ENCODE measurements around the gene NUBP1. TPM values are rescaled to one million over a fixed set of nuclear protein-coding genes. Genes with fewer than 3 reads are reported as not detected.

Gene NUBP1
- total RNA-seq, 1 experiment from 2014 or later: 31.5 TPM

GRCh38 chr16:10752843-10753523 lies 9.3 kb downstream of the NUBP1 start:
- H3K27me3 ChIP-seq (ENCODE audit: insufficient read depth, low read length): no peaks in the 10 kb centered on the region
- no peaks in the 10 kb centered on the region for H4K20me1 ChIP-seq (ENCODE audit: insufficient read depth)
- TF ChIP-seq ZNF274 (IDR thresholded peaks at IDR 0.05; ENCODE audit: low read depth, low read length): no peak
- TF ChIP-seq CBX3 (IDR thresholded peaks at IDR 0.05; ENCODE audit: low read depth): no peak
- no TSS peak for BruUV-seq (replicated peaks)
- H3K4me2 ChIP-seq (ENCODE audit: low read length): no peak overlapping the region
- H3K27ac ChIP-seq (ENCODE audit: low read depth, low read length): no peak overlapping the region
- CTCF ChIA-PET: no interaction called here
- peaks cover under 1 to 11% of the 10 kb centered on the region in 2 experiments; a peak in 2 of 4 replicates for H3K36me3 ChIP-seq (ENCODE audit: control insufficient read depth in 1 of 2, insufficient read depth in 2 of 2, low read length in 2 of 2)
- no peaks in the 10 kb centered on the region for H3K79me2 ChIP-seq (ENCODE audit: insufficient read depth, low read length)
- POLR2A ChIA-PET: interaction anchor here (1.0 kb wide), 1 partner anchor 9 kb away, joined by 4 read pairs; the partner anchor contains the start of gene NUBP1
- no peaks in the 10 kb centered on the region for H3K9me2 ChIP-seq (ENCODE audit: insufficient read depth)
- H3K4me1 ChIP-seq (ENCODE audit: control insufficient read depth in 1 of 2, insufficient read depth in 2 of 2, low read length in 2 of 2): peaks cover 3 to 25% of the 10 kb centered on the region in 2 experiments; a peak in 3 of 4 replicates
- no peak overlapping the region for H3K4me3 ChIP-seq (replicated peaks in 1 of 2; ENCODE audit: low read depth in 1 of 2, low read length in 2 of 2)
- intact Hi-C loops (cut with micrococcal nuclease): no loop called here
- DNase-seq (ENCODE audit: low read depth, low spot score) (no peak), ATAC-seq (no peak)
- no peaks in the 10 kb centered on the region for H3K9me3 ChIP-seq (ENCODE audit: control insufficient read depth in 1 of 2, insufficient read depth in 1 of 2, low read depth in 1 of 2, low read length in 2 of 2)
- RAD21 ChIA-PET (ENCODE audit: low non-redundant PET in 1 of 2, low total read pairs in 2 of 2, uncharacterized antibody in 2 of 2, unreplicated experiment in 2 of 2): no interaction called here
- H3K9ac ChIP-seq (ENCODE audit: low read length): no peak overlapping the region
- no peak overlapping the region for H2AFZ ChIP-seq (ENCODE audit: low read depth, low read length, poor library complexity, severe bottlenecking)

GRCh38 chr16:10753670-10754069 lies 10.0 kb downstream of the NUBP1 start:
- no peaks in the 10 kb centered on the region for H3K27me3 ChIP-seq (ENCODE audit: insufficient read depth, low read length)
- no peak overlapping the region for H3K9ac ChIP-seq (ENCODE audit: low read length)
- no TSS peak for BruUV-seq (replicated peaks)
- H3K27ac ChIP-seq (ENCODE audit: low read depth, low read length): no peak overlapping the region
- no peaks in the 10 kb centered on the region for H3K79me2 ChIP-seq (ENCODE audit: insufficient read depth, low read length)
- DNase-seq (ENCODE audit: low read depth, low spot score) (no peak), ATAC-seq (no peak)
- H3K9me3 ChIP-seq (ENCODE audit: control insufficient read depth in 1 of 2, insufficient read depth in 1 of 2, low read depth in 1 of 2, low read length in 2 of 2): no peaks in the 10 kb centered on the region
- H3K4me1 ChIP-seq (ENCODE audit: control insufficient read depth in 1 of 2, insufficient read depth in 2 of 2, low read length in 2 of 2): peaks cover 3 to 25% of the 10 kb centered on the region in 2 experiments; a peak in 3 of 4 replicates
- CTCF ChIA-PET: no interaction called here
- RAD21 ChIA-PET (ENCODE audit: low non-redundant PET in 1 of 2, low total read pairs in 2 of 2, uncharacterized antibody in 2 of 2, unreplicated experiment in 2 of 2): no interaction called here
- no peak overlapping the region for H2AFZ ChIP-seq (ENCODE audit: low read depth, low read length, poor library complexity, severe bottlenecking)
- H4K20me1 ChIP-seq (ENCODE audit: insufficient read depth): no peaks in the 10 kb centered on the region
- POLR2A ChIA-PET: interaction anchor here (1.0 kb wide), 1 partner anchor 10 kb away, joined by 4 read pairs; the partner anchor contains the start of gene NUBP1
- no peak overlapping the region for H3K4me2 ChIP-seq (ENCODE audit: low read length)
- H3K4me3 ChIP-seq (replicated peaks in 1 of 2; ENCODE audit: low read depth in 1 of 2, low read length in 2 of 2): no peak overlapping the region
- H3K9me2 ChIP-seq (ENCODE audit: insufficient read depth): no peaks in the 10 kb centered on the region
- intact Hi-C loops (cut with micrococcal nuclease): no loop called here
- H3K36me3 ChIP-seq (ENCODE audit: control insufficient read depth in 1 of 2, insufficient read depth in 2 of 2, low read length in 2 of 2): peaks cover 2 to 13% of the 10 kb centered on the region in 2 experiments; a peak in 3 of 4 replicates
- TF ChIP-seq EZH2phosphoT487 (IDR thresholded peaks at IDR 0.05; ENCODE audit: borderline replicate concordance): no peak
- TF ChIP-seq TCF7L2 (IDR thresholded peaks at IDR 0.05; ENCODE audit: borderline replicate concordance, extremely low read depth, insufficient read depth, insufficient read length): no peak
- no peak for TF ChIP-seq POLR2A (IDR thresholded peaks at IDR 0.05; ENCODE audit: borderline replicate concordance, extremely low read depth, insufficient read depth, insufficient read length)
- no peak for TF ChIP-seq ELF1 (IDR thresholded peaks at IDR 0.05; ENCODE audit: borderline replicate concordance, low read depth)
- TF ChIP-seq EGR1 (IDR thresholded peaks at IDR 0.05; ENCODE audit: low read depth): no peak
- TF ChIP-seq CBX3 (IDR thresholded peaks at IDR 0.05; ENCODE audit: low read depth): no peak
- no peak for TF ChIP-seq RAD21 (IDR thresholded peaks at IDR 0.05; ENCODE audit: low read depth)
- TF ChIP-seq SP1 (IDR thresholded peaks at IDR 0.05; ENCODE audit: low read depth): no peak
- no peak for TF ChIP-seq REST (IDR thresholded peaks at IDR 0.05; ENCODE audit: low read depth)
- TF ChIP-seq ATF3 (IDR thresholded peaks at IDR 0.05): no peak
- TF ChIP-seq CEBPB (IDR thresholded peaks at IDR 0.05; ENCODE audit: low read depth): no peak
- no peak for TF ChIP-seq CTCF (IDR thresholded peaks at IDR 0.05 in 2 of 3, conservative IDR thresholded peaks at IDR 0.05 in 1 of 3; ENCODE audit: borderline replicate concordance in 1 of 3, insufficient read depth in 1 of 3, low read depth in 2 of 3, low read length in 2 of 3)
